ENCODE results near the gene IER5L. TPM values are rescaled to one million over a fixed set of nuclear protein-coding genes. Genes with fewer than 3 reads are reported as not detected.

Gene IER5L
- total RNA-seq, 6 experiments from 2014 or later, result 28.5 to 45.1 (median 42.2) TPM

- Mint-ChIP-seq H3K27me3 (ENCODE audit: insufficient read depth) (peaks cover 15% of the 10 kb centered on the region), H3K4me3 (no peak overlapping the region), H3K27ac (no peak overlapping the region), H3K36me3 (ENCODE audit: low read depth) (no peaks in the 10 kb centered on the region), H3K4me1 (ENCODE audit: low read depth) (no peaks in the 10 kb centered on the region), H3K9me3 (no peaks in the 10 kb centered on the region)
- TF ChIP-seq CTCF (IDR thresholded peaks at IDR 0.05), result no peak
- no peak for DNase-seq
Measured at GRCh38 chr9:129218918-129219317, 40.9 kb upstream of the IER5L start.

GRCh38 chr9:129218272-129218625 lies 40.2 kb upstream of the IER5L start:
- Mint-ChIP-seq H3K4me3 (no peak overlapping the region), H3K36me3 (ENCODE audit: low read depth) (no peaks in the 10 kb centered on the region), H3K9me3 (no peaks in the 10 kb centered on the region), H3K4me1 (ENCODE audit: low read depth) (no peaks in the 10 kb centered on the region), H3K27ac (no peak overlapping the region), H3K27me3 (ENCODE audit: insufficient read depth) (peaks cover 15% of the 10 kb centered on the region)
- no peak for TF ChIP-seq CTCF (IDR thresholded peaks at IDR 0.05)
- DNase-seq, result no peak

- peaks cover 13% of the 10 kb centered on the region for H3K27me3 Mint-ChIP-seq (ENCODE audit: insufficient read depth)
- no peak overlapping the region for H3K4me3 Mint-ChIP-seq
- no peaks in the 10 kb centered on the region for H3K9me3 Mint-ChIP-seq
- TF ChIP-seq CTCF (IDR thresholded peaks at IDR 0.05), result no peak
- no peak overlapping the region for H3K27ac Mint-ChIP-seq
- no peak for DNase-seq
- no peaks in the 10 kb centered on the region for H3K4me1 Mint-ChIP-seq (ENCODE audit: low read depth)
- H3K36me3 Mint-ChIP-seq (ENCODE audit: low read depth), result no peaks in the 10 kb centered on the region
Measured at GRCh38 chr9:129213551-129213950, 35.5 kb upstream of the IER5L start.

GRCh38 chr9:129211686-129212085 lies 33.6 kb upstream of the IER5L start:
- H3K9me3 Mint-ChIP-seq, result no peaks in the 10 kb centered on the region
- no peaks in the 10 kb centered on the region for H3K36me3 Mint-ChIP-seq (ENCODE audit: low read depth)
- no peak for TF ChIP-seq CTCF (IDR thresholded peaks at IDR 0.05)
- no peak overlapping the region for H3K4me3 Mint-ChIP-seq
- H3K27me3 Mint-ChIP-seq (ENCODE audit: insufficient read depth), result peaks cover 10% of the 10 kb centered on the region
- no peak for DNase-seq
- no peak overlapping the region for H3K27ac Mint-ChIP-seq
- no peaks in the 10 kb centered on the region for H3K4me1 Mint-ChIP-seq (ENCODE audit: low read depth)

- peaks cover 2% of the 10 kb centered on the region for H3K27me3 Mint-ChIP-seq (ENCODE audit: insufficient read depth)
- H3K9me3 Mint-ChIP-seq, result no peaks in the 10 kb centered on the region
- H3K4me3 Mint-ChIP-seq, result no peak overlapping the region
- no peak overlapping the region for H3K27ac Mint-ChIP-seq
- H3K4me1 Mint-ChIP-seq (ENCODE audit: low read depth), result no peaks in the 10 kb centered on the region
- DNase-seq, result no peak
- H3K36me3 Mint-ChIP-seq (ENCODE audit: low read depth), result no peaks in the 10 kb centered on the region
- TF ChIP-seq CTCF (IDR thresholded peaks at IDR 0.05), result no peak
Measured at GRCh38 chr9:129210125-129210524, 32.1 kb upstream of the IER5L start.

- no peaks in the 10 kb centered on the region for H3K9me3 Mint-ChIP-seq
- TF ChIP-seq CTCF (IDR thresholded peaks at IDR 0.05), result no peak
- no peak overlapping the region for H3K27ac Mint-ChIP-seq
- no peaks in the 10 kb centered on the region for H3K36me3 Mint-ChIP-seq (ENCODE audit: low read depth)
- peaks cover under 1% of the 10 kb centered on the region for H3K27me3 Mint-ChIP-seq (ENCODE audit: insufficient read depth)
- H3K4me1 Mint-ChIP-seq (ENCODE audit: low read depth), result no peaks in the 10 kb centered on the region
- no peak overlapping the region for H3K4me3 Mint-ChIP-seq
- DNase-seq, result no peak
Measured at GRCh38 chr9:129209580-129209979, 31.5 kb upstream of the IER5L start.
